GM18498 (cell line): Measurements from ENCODE around the gene DHX35.

ENCODE experiments used
- ATAC-seq: cut with Tn5 transposase; IDR thresholded peaks from one replicate; pipeline ENCODE4 v1.9.1; 2021; ENCODE audit warnings: mild to moderate bottlenecking, moderate library complexity; ENCODE audit not compliant: unreplicated experiment

Gene DHX35

DNA sequence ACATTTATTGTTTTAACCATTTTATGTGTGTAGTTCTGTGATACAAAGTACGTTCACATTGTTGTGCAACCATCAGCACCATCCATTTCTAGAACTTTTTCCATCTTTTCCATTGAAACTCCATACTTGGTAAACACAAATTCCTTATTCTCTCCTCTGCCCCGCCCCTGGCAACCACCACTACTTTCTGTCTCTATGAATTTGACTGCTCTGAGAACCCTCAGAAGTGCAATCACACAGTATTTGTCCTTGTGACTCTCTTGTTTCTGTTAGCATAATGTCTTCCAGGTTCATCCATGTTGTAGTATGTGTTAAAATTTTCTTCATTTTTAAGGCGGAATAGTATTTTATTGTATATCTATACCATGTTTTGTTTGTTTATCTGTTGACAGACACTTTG lies 56.9 kb downstream of the DHX35 start:
- ATAC-seq = no peak

DNA sequence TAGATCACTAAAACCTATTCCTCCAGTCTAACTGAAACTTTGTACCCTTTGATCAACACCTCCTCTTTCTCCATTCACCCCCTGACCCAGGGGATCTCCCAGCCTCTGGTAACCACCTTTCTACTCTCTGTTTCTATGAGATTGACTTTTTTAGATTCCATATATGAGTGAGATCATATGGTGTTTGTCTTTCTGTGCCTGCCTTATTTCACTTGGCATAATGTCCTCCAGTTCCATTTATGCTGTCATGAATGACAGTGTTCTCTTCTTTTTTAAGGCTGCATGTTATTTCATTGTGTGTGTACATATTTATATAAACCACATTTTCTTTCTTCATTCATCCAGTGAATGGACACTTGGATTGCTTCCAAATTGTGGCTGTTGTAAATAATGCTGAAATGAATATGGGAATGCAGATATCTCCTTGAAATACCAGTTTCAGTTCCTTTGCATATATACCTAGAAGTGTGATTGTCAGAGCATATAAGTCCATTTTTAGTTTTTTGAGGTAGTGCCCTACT lies 57.7 kb downstream of the DHX35 start:
- peak; percentile 82 for ATAC-seq

DNA sequence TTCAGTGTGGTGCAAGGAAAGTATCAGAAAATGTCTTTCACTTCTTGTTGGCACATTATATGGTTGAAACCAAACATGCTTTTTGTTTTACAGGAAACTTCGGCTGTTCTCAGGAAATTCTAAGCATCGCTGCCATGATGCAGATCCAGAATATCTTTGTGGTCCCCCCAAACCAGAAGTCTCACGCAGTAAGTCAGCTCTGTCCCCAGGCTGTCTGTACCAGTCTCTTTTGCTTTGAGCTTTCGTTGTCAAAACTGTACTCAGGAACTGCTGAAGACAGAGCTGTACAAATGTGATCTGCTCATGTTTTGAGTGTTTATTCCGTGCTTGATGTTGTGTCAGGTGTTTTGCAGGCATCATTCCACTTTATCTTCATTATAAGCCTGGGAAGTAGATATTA lies 59.6 kb downstream of the DHX35 start:
- ATAC-seq = peak; percentile 45

DNA sequence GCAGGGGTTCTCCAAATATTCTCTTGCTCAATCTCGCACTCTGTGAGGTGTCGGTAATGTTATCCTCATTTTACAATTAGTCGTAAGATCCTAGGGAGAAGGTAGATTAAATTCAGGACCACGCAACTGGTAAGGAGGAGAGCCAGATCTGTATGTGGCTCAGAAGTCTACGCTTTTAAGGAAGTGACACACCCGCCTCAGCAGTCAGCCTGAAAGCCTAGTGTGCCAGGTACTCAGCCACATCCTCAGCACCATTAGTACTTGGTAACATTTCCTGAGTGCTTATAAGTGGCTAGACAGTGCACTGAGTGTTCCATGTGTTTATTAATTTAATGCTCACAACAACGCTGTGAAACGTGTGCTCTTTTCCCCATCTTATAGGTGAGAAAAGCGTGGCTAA lies 63.7 kb downstream of the DHX35 start:
- no peak for ATAC-seq

DNA sequence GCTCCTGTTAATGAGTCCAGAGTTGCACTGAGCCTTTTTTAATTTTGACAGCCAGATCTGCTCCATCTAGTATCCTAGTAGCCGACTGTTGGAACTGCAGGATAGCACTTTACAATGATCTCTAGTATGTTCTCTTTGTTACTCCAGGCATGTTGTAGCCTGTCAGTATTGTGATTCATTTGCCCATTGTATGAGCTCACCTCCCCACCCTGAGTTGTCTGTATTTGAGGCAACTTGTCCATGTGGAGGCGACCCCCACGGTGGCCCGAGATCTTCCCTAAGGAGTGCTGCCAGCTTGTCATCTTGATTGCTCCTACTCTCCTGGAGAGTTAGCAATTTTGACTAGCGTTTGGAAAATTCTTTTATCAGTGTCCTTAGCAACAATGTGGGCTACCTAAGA lies 67.2 kb downstream of the DHX35 start:
- ATAC-seq = no peak

DNA sequence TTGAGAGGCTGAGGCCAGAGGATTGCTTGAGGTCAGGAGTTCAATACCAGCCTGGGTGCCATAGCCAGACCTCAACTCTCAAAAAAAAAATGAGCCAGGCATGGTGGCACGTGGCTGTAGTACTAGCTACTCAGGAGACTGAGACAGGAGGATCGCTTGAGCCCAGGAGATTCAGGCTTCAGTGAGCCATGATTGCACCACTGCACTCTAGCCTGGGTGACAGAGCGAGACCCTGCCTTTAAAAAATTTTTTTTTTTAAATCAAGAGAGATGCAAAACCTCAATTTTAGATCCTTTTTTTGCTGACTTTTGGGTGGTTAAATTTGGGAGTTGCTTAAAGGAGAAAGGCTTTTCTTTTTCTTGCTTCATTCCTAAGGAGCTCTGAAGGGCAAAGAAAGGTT lies 70.9 kb downstream of the DHX35 start:
- ATAC-seq = no peak

DNA sequence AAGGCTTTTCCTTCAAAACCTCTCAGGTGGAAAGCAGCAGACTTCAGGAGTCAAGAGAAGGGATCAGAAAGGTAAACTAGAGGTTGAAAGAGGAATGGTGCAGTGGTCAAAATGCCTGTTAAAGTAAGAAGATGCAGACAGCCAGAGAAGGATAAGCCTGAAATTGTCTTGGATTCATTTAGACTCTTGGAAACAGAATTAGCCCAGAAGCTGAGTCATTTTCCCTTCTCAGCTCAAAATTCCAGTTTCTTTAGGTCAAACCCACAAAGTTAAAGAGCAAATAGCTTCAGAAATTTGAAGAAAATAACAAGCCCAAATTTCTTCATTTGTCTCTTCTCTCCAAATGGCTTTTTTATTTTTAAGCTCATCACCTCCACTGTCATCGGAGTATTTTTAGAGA lies 73.9 kb downstream of the DHX35 start:
- ATAC-seq = no peak

DNA sequence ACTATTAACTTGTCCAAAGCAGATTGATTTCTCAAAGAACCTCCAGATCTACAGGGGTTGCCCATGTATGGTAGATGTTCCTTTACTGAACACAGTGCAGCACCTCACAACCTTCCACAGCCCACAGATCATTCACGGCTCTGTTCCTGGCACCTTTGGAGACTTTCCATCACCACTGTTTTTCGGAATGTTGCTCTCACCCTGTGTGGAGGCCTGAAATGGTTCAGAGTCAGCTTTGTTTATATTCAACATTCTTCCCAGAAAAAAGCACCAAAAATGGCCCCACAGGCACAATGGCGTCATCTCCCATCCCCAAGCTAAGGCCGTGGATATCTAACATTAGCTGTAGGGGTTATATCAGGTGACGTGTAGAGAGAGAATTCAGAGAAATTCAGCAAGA lies 74.7 kb downstream of the DHX35 start:
- no peak for ATAC-seq

DNA sequence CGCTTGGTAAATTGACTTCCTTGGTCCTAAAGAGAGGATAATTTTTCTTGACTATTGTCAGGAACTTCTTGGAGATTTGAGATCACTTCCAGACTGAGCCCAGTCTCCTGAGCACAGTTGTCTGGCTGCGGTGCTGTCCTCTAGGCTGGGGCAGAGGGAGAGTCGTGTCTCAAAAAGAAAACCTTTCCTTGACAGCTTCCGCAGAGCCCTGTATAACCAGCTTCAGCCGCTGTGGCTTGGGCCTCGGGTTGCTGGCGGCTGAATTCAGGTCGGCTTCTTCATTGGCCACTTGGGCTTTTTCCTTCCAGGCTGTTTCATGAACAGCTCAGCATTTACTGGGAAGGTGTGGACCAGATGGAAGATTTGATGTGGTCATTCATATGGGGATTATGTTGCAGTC lies 75.9 kb downstream of the DHX35 start:
- no peak for ATAC-seq

DNA sequence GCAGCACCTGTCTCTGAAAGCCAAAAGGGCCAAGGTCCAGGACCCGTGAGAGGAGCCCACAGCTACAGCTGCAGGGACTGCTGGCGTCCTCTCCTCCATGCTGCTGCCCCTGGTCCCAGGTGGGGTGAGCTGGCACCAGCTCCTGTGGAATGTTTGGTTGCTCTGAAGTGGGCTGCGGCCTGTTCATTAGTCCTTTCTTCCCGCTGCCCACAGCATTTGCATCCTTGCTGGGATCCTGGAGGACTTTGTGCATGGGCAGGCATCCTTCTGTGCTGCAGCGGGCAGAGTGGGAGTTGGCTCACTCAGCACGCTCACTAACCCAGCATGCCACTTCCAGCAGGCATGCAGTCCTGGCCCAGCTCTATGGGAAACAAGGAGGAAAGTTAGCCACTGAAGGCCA lies 76.4 kb downstream of the DHX35 start:
- ATAC-seq = no peak

DNA sequence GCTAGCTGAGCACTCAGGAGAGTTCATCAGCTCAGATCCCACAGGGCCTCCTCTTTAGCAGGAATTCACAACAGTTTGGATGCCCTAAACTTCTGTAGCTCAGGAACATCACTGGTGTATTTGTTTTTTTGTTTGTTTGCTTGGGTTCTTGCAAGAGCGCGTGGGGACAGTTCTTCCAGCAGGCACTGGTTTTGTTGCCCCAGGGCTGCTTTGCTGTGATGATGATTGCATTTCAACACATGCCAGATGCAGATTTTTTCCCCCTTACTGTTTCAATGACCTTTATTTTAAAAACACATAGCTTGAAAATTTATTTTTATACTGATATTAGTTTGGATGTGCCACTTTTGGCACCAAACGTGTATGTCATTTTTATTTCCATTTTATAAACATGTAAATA lies 77.1 kb downstream of the DHX35 start:
- ATAC-seq = no peak

DNA sequence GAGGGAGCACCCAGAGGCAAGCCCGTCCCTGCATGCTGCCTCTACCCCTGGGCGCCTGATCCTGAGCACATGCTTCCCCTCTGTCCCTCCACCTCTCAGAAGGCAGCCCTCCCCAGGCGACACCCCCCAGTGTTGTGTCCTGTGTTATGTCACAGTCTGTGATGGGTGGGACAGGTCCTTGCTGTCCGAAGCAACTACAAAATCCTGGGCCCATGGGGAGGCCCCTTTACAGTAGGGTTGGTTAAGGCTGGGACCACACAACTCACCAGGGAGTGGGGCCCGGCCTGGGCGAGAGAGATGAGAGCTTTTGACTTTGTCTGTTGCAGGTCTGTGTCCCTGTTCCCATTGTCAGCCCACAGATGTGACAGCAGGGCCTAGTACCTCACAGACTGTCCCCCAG lies 78.0 kb downstream of the DHX35 start:
- ATAC-seq = no peak

DNA sequence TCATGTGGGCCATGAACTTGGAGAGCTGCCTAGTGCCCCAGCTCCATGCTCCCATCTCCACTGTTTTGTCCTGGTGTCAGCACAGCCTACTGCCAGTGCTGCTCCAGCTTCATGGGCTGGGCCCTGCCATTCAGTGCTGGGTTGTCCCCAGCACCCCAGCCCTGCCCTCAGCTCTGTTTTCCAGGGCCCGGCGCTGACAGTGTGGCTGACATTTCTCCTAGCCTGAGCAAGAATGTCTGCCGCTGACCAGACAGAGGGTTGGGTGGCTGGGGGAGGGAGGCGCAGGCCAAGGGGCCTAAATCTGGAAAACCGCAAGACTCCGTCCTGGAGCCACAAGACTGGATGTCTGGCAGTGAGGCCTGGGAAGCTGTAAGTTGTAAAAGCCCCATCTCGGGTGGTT lies 78.9 kb downstream of the DHX35 start:
- no peak for ATAC-seq

DNA sequence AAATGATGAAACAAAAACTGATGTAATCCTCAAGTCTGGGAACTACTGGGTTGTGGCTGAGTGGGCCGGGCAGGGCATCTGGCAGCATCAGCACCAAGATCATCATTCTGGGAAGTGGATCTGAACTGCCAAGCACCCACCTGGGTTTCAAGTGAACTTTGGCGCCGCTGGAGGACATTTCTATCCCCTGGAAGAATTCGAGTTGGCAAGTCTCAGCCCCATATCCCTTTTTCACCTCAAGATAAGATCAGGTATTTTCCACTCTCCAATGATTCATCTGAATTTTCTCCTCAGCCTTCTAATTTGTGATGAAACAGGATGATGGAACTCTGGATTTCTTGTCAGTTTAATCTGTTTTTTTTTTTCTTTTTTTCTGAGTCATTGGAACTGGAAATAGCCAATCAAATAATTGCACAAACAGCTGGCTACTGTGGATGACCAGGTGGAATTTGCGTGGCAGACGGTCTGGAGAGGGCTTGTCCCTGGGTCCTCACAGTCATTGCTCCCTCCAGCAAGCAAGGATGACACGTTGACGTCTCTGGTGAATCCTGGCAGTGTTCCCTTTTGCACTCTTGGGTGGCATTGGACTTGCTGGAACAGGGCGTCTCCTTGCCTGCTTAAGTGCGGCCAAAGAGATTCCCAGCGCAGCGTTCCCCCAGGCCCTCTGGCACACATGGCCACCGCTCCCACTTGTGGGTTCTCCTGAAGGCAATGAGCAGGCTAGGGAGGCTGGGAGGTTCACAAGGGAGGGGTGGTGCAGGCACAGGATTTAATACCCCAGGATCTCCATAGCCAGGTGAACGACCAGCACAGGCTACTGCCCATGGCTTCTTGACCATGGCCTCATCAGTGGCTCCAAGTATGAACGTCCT lies 80.4 kb downstream of the DHX35 start:
- ATAC-seq = no peak

DNA sequence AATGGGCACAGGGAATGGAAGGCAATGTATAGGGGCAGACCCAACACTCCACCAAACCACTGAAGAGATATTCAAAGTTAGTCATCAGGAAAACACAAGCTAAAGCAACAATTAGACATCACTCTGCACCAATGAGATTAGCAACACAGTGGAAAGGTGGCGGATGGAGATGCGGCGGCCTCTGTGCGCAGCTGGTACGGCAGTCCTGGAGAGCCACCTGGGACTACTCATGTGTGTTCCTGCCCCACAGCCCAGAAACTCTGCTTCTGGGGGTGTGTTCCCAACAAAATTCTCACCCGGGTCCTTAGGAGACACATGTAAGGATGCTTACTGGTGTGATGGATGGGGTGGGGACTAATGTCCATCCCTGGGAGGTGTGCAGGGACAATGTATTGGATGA lies 82.4 kb downstream of the DHX35 start:
- no peak for ATAC-seq

DNA sequence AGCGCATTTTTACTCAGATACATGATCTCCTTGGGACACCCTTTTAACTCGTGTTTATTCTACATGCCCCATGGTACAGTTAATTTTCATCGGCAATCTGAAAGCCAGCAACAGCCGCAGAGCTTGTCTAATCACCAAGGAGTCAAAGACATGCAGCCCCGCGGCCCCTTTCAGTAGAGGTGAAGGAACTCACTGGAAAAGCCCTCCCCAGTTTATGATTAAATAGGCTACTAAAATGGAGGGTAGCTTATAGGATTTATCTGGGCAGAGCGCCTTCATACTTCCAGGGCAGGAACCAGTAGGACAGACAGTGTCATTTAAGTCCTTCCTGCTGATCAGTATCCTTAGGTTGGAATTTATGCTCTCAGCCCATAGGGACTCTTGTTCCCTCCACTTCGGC lies 83.5 kb downstream of the DHX35 start:
- ATAC-seq = no peak

DNA sequence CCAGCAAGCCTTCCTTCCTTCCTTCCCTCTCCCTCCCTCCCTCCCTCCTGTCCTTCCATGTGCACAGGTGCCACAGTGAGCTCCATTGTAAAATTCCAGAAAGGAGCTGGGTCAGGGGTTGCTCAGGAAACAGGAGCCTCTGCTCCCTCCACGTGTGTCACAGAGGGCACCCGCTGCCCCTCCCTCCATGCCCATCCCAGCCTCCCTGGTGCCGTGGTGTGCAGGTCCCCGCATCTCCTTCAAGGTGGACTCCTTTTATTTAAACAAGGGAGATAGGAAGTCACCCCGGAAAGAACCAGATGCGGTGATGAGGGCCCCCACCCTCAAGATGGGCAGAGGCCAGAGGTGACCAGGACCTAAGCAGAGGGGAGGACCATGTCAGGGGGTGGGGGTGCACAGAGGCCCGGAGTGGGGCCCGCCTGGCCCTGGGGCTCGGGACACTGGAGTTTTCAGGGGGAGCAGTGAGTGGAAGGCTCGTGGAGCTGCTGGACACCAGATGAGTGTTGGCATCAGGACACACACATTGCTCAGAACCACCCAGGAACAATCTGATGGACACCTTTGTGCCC lies 85.4 kb downstream of the DHX35 start:
- no peak for ATAC-seq

DNA sequence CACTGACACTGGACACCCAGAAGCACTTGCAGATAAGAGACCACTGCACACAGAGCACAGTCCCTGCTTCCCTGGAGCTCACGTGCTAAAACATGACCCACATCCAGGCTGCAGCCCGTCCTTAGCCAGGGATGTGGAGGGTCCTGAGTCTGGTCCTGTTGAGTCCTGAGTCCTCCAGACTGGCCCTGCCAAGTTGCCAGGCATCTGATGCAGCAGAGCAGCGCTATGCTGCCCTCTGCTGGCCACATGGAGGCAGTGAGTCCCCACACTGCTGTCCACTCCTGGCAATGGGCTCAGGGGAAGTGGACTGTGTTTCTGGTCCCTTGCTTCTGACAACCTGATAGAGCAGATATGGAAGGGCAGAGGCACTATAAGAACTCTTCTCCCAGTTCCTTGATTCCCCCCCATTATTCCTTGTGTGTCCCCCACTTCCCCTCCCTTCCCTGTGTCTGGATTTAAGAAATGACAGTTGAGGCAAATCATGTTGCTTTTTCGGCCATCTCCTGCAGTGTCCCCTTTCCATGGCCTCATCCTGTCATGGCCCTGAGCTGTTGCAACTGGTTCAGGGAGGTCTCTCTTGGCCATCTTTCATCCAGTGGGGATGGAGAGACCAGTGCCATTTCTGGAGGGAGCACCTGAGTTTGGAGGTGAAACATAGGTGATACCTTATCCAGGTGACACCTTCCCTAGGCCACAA lies 86.0 kb downstream of the DHX35 start:
- peak; percentile 73 for ATAC-seq

DNA sequence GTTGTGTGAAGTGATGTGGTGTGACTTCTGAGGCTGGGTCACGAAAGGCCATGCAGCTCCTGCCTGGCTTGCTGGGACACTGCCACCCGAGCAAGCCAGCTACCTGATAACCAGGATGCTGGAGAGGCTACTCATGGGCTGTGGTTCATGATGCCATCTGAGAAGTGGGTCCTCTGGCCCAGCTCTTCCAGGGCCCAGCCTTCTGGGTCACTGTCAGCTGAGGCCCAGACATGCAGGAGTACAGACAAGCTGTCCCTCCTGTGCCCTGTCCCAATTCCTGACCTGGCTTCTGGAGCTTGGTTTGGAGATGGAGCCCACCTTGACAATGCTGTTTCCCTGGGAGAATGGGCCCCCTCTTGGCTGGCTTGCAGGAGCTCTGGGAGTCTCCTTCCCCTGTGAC lies 87.0 kb downstream of the DHX35 start:
- no peak for ATAC-seq

DNA sequence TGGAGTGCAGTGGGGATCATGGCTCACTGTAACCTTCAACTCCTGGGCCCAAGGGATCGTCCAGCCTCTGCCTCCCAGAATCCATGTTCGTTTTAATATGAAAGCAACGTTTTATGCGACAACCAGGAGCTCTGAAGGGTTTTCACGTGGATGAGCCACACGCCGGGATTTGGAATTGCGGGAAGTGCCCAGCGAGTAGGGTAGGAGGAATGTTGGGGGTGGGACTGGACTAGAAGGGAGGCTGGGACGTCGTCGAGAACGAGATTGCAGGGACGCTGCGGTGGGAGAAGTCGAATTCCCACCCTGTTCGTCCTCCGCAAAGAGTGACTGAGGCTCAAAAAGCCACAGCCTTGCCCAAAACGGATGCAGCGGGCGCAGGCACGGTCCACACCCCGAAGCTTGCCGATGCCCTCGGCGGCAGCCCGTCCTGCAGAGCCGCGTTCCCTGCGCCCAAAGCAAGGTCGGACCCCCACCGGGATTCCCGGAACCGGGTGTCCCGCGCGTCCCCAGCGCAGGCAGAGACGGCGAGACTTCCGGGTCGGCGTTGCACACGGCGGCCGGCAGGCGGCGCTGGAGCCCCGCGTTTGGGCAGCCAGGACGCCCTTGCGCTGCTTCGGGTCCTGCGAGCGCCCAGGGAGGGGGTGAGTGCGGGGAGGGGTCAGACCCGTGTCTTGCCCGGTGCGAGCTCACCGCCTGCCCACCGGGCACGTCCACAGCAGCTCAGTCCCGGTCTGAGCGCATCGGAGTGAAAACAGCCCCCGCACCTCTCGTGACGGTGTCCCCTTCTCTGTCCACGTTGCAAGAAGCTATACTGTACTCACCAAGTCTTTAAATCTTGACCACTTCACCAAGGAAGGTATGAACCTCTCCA lies 87.8 kb downstream of the DHX35 start:
- peak; percentile 83 for ATAC-seq

DNA sequence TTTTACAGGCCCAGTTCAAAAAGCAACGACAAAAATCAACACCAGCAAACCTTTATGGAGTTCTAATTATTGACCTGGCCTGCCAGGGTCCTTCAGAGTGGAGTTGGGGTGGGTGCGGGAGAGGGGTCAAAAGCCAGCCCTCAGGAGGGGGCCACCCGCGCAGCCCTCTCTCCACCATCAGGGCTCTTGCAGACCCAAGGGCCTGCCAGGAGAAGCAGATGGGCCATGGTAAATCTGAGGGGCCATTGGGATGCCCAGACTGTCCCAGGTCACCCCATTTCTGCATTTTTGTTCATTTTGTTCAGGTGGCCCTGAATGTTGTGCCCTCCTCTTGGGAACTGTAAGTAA lies 88.4 kb downstream of the DHX35 start:
- ATAC-seq = no peak
